ENCODE data around the gene NSUN4. TPM values are rescaled to one million over a fixed set of nuclear protein-coding genes. Genes with fewer than 3 reads are reported as not detected.
A peak's percentile ranks its signal among the peaks of the same experiment; 100 is the strongest.

Gene NSUN4
- total and polyA plus RNA-seq, 9 of the 15 experiments (the other 6 are each of a cell fraction or from before 2014, with no cell fraction given): 33.4 to 60.2 (median 46.3) TPM

DNA sequence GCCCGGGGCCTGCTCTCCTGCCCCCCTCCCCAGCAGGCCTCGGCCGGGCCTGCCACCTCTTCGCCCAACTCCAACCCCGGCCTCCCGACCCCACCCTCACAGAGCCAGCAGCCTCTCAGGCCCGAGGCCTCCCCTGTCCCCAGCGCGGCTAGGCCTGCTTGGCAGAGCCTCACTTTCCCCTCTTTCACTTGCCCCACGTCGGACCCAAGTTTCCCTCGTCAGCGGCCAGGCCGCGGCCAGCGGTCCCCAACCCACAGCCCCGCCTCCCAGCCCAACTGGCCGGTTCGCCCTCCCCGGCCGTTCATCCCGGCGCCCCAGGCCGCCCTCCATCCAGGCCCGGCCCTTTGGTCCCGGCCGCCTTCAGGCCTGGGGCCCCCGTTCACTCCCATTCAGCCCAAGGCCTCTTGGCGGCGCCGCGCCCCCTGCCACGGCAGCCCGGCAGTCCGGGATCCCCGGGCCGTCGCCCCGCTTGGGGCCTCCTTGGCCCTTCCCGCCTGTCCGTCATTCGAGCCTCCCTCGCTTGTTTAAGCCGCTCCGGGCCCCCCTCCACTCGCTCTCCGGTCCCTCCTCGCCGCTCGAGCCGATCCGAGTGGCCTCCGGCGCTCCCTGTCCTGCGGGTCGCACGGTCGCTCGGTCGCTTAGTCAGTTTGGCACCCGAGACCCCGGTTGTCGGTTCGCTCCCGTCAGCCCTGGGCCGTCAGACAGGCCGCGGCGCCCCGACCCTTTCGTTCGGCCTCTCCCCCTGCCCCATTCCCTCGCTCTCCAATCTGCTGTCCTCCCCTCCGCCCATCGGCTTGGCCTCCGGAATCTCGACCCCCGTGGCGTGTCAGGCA, 38.6 kb upstream of the NSUN4 start (continued):
- TF ChIP-seq JUND (IDR thresholded peaks at IDR 0.05; ENCODE audit: borderline replicate concordance, low read depth, low read length) (0 out of 2 replicates have a peak, but pooled peaks have one; percentile 3), JUND (tag; IDR thresholded peaks at IDR 0.05; ENCODE audit: borderline replicate concordance, low read depth, low read length) (no peak; the same call in 2 of the 3 replicates), ZNF274 (IDR thresholded peaks at IDR 0.05; ENCODE audit: borderline replicate concordance, low read depth, low read length) (no peak), FIP1L1 (IDR thresholded peaks at IDR 0.05; ENCODE audit: low read depth, low read length, poor library complexity, severe bottlenecking) (peak; percentile 47), NR4A1 (CRISPR knock-in tag; IDR thresholded peaks at IDR 0.05) (no peak), NR4A1 (tag; IDR thresholded peaks at IDR 0.05) (no peak; the same call in 1 of the 2 replicates), MAZ (CRISPR knock-in tag; conservative IDR thresholded peaks at IDR 0.05 in 1 of 2, IDR thresholded peaks at IDR 0.05 in 1 of 2) (peak in 1 of 2 experiments; percentile 65; a peak in 1 of 4 replicates), SUPT5H (IDR thresholded peaks at IDR 0.05) (no peak), SAFB2 (IDR thresholded peaks at IDR 0.05; ENCODE audit: borderline replicate concordance, low read depth, low read length, severe bottlenecking) (no peak), HEY1 (CRISPR knock-in tag; IDR thresholded peaks at IDR 0.05; ENCODE audit: borderline replicate concordance) (no peak), ARID1B (IDR thresholded peaks at IDR 0.05) (peak; percentile 27; the same call in 1 of the 2 replicates), ZNF384 (IDR thresholded peaks at IDR 0.05; ENCODE audit: low read depth, low read length) (no peak), TCF7 (IDR thresholded peaks at IDR 0.05; ENCODE audit: borderline replicate concordance) (no peak), ZNF717 (CRISPR knock-in tag; IDR thresholded peaks at IDR 0.05) (no peak), ZSCAN29 (IDR thresholded peaks at IDR 0.05) (no peak), ZFP36 (IDR thresholded peaks at IDR 0.05; ENCODE audit: low read depth, low read length, partially characterized antibody) (no peak)
- TF ChIP-seq, protein P1, sequence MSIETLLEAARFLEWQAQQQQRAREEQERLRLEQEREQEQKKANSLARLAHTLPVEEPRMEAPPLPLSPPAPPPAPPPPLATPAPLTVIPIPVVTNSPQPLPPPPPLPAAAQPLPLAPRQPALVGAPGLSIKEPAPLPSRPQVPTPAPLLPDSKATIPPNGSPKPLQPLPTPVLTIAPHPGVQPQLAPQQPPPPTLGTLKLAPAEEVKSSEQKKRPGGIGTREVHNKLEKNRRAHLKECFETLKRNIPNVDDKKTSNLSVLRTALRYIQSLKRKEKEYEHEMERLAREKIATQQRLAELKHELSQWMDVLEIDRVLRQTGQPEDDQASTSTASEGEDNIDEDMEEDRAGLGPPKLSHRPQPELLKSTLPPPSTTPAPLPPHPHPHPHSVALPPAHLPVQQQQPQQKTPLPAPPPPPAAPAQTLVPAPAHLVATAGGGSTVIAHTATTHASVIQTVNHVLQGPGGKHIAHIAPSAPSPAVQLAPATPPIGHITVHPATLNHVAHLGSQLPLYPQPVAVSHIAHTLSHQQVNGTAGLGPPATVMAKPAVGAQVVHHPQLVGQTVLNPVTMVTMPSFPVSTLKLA (conservative IDR thresholded peaks at IDR 0.05): peak in 1 of 2 experiments; percentile 34; a peak in 1 of 4 replicates
- TF ChIP-seq, protein P2, sequence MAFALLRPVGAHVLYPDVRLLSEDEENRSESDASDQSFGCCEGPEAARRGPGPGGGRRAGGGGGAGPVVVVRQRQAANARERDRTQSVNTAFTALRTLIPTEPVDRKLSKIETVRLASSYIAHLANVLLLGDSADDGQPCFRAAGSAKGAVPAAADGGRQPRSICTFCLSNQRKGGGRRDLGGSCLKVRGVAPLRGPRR (CRISPR knock-in tag; IDR thresholded peaks at IDR 0.05): no peak
- TF ChIP-seq, protein P3, sequence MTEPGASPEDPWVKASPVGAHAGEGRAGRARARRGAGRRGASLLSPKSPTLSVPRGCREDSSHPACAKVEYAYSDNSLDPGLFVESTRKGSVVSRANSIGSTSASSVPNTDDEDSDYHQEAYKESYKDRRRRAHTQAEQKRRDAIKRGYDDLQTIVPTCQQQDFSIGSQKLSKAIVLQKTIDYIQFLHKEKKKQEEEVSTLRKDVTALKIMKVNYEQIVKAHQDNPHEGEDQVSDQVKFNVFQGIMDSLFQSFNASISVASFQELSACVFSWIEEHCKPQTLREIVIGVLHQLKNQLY (CRISPR knock-in tag; conservative IDR thresholded peaks at IDR 0.05): no peak
- TF ChIP-seq, protein P4, sequence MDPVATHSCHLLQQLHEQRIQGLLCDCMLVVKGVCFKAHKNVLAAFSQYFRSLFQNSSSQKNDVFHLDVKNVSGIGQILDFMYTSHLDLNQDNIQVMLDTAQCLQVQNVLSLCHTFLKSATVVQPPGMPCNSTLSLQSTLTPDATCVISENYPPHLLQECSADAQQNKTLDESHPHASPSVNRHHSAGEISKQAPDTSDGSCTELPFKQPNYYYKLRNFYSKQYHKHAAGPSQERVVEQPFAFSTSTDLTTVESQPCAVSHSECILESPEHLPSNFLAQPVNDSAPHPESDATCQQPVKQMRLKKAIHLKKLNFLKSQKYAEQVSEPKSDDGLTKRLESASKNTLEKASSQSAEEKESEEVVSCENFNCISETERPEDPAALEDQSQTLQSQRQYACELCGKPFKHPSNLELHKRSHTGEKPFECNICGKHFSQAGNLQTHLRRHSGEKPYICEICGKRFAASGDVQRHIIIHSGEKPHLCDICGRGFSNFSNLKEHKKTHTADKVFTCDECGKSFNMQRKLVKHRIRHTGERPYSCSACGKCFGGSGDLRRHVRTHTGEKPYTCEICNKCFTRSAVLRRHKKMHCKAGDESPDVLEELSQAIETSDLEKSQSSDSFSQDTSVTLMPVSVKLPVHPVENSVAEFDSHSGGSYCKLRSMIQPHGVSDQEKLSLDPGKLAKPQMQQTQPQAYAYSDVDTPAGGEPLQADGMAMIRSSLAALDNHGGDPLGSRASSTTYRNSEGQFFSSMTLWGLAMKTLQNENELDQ (CRISPR knock-in tag; IDR thresholded peaks at IDR 0.05; ENCODE audit: borderline replicate concordance): 0 out of 2 replicates have a peak, but pooled peaks have one; percentile 46
- TF ChIP-seq, protein P5, sequence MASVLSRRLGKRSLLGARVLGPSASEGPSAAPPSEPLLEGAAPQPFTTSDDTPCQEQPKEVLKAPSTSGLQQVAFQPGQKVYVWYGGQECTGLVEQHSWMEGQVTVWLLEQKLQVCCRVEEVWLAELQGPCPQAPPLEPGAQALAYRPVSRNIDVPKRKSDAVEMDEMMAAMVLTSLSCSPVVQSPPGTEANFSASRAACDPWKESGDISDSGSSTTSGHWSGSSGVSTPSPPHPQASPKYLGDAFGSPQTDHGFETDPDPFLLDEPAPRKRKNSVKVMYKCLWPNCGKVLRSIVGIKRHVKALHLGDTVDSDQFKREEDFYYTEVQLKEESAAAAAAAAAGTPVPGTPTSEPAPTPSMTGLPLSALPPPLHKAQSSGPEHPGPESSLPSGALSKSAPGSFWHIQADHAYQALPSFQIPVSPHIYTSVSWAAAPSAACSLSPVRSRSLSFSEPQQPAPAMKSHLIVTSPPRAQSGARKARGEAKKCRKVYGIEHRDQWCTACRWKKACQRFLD (CRISPR knock-in tag; IDR thresholded peaks at IDR 0.05): no peak
